HG02610 (cell line): Measurements from ENCODE around the gene IFNL1.
"Not testable (repeated sequence)": the region's sequence is repeated elsewhere in the genome, so short reads cannot be mapped to it uniquely, and the experiment has no call there.

ENCODE experiments used
- ATAC-seq: cut with Tn5 transposase; IDR thresholded peaks from one replicate; pipeline ENCODE4 v1.9.1; 2021; ENCODE audit warnings: mild to moderate bottlenecking, moderate library complexity; ENCODE audit not compliant: unreplicated experiment

Gene IFNL1

DNA sequence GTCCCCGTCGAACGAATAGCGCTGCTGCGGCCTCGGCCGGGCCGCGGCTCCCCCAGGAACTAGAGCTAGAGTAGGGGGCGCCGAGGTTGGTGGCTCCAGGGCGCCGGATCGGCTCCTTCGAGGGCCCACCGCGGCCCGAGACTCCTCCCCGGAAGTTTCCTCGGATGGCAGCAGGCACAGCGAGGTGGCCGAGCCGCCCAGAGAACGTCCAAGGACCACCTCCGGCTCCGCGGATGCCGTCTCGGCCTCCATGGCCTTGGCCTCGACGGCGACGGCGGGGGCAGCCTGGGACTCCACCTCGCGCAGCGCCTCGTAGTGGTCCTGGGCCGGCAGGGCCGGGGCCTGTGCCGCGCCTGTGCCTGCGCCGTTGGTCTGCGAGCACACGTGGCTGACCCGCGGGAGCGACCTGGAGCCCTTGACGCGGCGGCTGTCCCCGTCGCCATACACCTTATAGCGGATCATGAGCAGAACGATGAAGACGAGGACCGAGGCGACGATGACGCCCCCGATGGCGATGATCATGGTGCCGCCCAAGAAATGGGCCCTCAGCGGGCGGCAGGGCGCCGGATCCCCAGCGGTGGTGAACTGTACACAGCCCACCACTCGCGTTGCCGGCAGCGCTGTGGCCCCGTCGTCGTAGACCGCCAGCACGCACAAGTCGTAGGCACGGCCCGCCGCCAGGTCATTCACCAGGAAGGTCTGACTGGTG lies 11.8 kb downstream of the IFNL1 start:
- ATAC-seq: no peak

DNA sequence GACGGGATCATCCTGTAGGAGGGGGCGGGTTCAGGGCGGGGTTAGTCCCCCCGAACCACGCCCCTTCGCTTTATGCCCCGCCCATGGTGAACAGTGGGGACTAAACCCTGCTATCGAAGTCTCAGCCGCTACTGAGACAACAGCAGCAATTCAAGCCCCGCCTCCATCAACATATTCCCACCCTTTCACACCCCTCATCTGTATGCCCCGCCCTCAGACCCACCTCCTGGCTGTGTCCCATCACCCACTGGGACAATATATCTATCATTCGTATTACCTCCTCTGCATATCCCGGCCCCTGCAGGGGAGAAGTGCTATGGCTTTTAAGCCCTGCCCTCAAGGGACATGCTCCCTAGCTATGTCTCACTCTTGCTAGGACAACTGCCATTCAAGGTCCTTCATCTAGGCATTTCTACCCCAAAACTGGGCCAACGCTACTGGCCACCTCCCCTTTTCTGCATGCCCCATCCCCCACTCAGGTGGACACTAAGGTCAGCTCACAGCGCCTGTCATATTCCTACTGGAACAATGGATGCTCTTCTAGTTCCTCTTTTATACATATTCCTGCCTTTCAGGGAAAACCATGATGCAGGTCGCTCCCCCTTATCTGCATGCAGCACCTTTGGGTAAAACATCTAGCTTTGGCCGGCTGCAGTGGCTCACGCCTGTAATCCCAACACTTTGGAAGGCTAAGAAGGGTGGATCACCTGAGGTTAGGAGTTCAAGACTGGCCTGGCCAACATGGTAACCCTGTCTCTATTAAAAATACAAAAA lies 12.5 kb downstream of the IFNL1 start:
- no peak for ATAC-seq

DNA sequence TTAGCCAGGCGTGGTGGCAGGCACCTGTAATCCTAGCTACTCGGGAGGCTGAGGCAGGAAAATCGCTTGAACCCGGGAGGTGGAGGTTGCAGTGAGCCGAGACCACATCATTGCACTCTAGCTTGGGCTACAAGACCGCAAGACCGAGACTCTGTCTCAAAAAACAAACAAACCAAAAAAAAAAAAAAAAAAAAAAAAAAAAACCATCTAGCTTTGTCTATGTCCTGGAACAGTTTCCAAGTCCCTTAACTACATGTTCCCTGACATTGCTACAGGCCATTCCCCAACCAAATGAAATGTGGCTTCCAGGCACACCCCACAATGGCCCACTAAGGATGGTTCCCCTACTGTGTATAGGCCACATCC lies 13.1 kb downstream of the IFNL1 start:
- ATAC-seq: not testable (repeated sequence)

DNA sequence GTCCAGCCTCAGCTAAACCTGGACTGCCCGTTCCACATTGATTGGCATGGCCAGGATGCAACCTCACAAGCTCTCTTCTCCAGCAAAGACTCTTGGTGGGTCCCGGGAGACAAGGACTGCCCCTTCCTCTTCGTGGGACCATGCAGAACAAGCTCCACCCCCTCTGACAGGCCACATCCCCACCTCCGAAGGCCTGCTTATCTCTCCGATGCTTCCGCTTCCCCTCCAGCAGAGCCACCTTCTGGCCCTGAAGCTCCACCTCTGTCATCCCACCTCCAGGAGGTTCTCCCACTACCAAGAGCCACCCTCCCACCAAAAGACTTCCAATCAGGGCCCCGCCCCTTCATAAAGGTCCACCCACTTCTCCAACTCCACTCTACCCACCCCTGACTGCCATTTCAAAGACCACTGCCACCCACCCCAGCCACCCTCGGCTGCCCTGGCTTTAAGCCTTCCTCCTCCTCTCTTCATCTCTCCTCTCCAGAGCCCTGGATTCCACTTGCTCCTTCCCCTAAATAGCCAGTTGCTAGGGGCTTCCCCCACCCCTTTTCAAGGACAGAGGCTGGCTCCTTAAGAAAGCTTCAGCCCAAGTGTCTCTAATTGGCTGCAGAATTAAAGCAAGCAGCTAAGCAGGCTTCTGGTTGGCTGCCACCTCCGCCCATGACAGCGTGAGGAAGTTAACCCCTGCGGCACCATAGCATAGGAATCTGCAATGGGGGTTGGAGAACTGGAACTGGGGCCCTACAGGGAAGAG lies 14.5 kb downstream of the IFNL1 start:
- no peak for ATAC-seq

DNA sequence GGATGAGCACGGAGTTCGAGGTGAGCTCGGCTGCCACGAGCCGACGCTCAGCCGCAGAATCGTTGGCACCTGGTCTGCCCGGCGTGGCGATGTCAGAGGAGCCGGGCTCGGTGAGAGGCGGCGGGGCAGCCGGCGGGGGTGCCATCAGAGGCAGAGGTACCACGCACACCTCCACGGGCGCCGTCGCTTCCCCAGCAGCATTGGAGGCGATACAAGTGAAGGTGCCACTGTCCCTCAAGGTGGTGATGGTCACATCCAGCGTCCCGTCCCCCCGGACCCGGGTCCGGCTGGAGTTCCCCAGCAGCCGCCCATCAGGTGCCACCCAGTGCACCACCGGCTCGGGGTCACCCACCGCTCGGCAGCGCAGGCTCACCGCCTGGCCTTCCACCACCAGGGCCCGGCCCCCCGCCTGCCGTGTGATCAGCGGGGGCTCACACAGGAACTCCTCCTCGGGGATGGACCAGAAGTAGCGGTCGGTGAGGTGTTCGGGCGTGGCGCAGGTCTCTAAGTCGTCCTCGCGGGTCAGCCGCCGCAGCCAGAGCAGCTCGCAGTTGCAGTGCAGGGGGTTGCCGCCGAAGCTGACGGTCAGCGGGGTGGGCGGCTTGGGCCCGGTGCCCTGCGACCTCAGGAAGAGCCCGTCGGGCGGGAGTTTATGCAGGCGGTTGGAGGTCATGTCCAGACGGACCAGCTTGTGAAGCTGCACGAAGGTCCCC lies 18.0 kb downstream of the IFNL1 start:
- no peak for ATAC-seq

DNA sequence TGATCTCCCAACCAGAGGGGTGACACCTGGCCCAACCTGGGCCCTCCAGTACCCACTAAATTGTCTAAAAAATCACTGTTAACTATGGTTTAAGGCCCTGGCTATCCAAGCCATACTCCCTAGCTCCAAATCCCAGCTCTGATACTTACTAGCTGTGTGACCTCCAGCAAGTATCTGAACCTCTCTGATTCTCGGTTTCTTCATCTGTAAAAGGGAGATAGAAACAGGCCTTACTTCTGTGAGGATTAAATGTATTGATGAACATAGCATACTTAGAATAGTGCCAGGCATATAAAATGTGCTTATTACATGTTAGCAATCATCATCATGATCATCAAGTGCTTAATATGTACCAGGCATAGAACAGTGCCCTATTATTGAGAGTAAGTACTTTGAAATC lies 19.7 kb downstream of the IFNL1 start:
- no peak for ATAC-seq

DNA sequence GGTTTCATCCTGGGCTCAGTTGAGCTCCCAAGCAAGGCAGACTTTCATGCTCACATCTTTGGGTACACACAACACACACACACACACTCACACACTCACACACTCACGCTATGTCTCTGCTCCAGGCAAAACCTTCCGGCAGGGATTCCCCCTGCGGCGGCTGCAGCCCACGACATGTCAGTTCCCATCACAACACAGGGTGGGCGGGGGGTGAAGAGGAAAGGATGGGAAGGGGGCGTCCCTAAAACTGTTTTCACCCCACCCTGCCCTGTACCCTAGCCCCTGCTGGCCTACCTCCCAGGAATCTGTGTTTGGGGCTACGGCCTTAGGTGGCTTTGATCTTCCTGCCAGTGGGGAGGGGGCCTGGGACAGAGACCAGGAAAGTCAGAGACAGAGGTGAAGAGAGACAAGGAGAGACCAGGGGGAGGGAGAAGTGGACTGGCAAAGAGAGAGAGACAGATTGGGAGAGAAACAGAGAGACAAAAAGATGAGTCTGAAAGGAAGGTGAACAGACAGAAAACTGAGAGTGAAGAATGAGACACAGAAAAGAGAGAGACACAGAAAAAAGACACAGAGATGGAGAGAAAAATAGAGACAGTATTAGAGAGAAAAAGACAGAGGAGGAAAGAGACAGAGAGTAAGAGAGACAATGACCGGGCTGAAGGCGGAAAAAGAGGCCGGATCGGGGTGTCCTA lies 20.6 kb downstream of the IFNL1 start:
- ATAC-seq: no peak

DNA sequence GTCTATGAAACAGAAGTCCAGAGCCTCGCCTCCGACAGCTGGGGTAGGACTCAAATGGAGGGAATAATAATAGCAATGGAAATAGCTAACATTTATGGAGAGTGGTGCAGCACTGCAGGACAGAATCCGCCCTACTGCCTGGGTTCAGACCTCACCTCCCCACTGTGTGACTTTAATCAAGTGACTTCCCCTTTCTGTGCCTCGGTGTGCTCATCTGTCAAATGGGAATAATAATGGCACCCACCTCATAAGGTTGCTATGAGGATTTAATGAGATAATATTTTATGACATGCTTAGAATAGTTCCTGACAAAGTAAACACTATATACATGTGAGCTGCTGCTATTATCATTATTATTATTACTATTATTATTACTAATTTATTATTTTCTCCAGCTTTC lies 21.3 kb downstream of the IFNL1 start:
- ATAC-seq: no peak

DNA sequence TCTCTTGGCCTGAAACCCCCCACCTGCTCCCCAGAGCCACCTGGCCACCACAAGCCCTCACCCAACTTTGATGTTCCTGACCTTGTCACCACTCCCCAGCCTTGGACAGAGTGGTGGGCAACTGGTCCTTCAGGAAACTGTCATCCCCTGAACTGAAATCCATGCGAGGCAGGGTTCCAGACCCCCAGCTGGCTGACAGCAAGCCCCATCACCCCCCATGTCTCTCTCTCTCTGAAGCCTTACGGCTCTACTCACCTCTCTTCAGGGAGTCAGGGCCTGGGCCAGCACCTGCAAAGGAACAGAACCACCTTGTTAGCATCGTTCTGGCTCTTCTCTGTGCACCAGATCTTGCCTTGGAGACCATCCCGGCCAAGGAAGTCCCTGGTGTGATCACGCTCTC lies 21.9 kb downstream of the IFNL1 start:
- ATAC-seq: no peak

DNA sequence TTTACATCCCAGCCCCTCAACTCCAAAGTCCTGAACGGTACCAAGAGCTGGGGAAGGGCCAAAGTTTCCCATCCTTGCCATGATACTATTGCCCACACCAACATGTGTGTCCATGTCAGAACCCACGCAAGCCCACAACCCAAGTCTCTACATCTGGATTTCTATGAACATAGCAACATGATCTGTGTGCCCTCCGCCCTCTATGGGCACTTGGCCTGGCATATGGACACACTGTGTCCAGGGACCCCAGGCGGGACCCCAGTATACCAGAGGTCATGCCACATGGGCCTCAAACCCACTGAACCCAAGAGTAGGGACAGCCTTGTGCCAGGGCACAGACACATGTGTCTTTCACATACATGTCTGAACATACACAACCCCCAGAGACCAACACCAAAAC lies 22.5 kb downstream of the IFNL1 start:
- ATAC-seq: no peak

DNA sequence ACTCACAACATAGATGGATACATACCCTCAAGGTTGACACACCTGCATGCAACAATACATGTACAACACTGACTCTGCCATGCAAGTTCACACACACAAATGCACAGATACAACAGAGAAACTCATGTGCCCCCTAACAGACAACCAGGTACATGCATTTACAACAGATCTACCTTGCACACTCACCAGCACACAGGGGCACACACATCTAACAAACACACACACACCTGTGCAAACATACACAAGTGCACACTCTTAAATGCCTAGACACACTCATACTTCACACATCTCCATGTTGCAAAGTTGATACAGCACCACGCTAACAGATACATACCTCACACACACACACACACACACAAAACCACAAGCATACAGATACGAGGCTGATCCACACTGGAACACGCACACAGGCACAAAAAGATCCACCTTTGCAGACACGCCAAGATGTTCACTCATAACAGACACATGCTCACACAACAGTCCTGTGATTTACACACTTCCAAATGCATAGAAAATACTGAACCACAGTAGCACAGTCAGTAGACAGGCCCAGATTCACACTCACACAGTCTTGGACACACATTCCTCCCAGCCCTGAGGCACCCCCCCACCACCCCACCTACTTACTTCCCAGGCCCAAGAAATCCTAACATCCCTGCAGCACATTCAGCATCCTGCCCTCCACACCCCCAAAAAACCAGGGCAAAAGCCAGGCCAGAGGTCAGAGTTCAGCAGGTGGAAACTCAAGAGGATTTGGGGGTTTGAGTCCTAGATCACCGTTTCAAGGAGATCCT lies 23.1 kb downstream of the IFNL1 start:
- ATAC-seq: no peak

DNA sequence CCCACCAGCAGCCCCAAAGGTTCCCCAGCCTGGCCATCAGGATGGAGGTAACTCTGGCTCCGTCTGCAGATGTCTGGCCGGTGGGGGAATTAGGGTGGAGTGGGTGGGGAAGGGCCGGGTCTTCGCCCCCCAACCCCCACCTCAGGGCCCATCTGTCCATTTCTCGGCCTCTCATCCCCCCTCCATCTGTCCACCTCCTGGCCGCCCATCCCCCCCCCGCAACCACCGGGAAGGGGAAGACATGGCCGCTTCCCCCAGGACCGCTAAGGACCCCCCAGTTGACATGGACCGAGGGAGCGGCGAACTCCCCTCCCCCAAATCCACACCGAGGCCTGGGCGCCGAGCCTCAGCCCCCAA lies 23.7 kb downstream of the IFNL1 start:
- no peak for ATAC-seq

DNA sequence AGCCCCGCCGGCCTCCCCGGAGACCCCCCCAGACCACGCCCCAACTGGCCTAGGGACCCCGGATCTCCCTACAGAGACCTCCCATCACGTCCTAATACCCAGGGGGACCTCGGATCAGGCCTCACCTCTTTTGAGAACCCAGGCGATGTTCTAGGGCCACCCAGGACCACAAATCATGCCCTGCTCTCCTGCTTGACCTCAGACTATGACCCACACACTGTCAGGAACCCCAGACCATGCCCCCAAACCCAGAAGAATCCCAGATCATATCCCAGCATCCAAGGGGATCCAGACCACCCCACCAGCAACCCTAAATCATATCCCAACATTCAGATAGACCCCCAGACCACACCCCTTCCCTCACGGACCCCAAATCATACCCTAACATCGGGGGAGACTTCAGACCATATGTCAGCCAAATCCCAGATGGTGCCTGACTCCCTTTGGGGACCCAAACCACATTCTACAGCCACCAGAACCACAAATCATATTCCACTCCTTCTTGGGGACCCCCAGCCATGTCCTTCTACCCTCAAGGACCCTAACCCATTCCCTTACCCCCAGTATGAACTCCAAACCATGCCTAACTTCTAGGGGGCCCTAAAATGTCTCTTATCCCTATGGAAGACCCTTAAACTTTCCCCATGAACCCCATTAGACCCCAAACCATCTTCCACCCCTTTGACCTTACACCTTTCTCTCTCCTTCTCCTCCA lies 25.1 kb downstream of the IFNL1 start:
- ATAC-seq: no peak

DNA sequence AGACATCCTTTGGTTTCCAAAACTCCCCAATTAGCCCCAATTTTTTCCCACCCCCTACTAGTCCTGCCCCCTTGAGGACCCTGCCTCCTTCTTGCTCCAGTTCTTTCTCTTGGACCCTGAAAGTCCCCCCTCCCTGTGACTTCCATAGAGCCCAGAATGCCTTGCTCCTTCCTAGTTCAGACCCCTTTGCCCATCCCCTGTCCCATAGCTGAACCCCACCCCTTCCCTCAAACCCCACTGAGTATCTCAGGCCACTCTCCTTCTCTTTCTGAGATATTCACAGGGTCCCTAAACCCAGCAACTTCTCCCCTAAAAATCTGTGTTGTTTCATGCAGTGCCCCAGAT lies 25.6 kb downstream of the IFNL1 start:
- no peak for ATAC-seq

DNA sequence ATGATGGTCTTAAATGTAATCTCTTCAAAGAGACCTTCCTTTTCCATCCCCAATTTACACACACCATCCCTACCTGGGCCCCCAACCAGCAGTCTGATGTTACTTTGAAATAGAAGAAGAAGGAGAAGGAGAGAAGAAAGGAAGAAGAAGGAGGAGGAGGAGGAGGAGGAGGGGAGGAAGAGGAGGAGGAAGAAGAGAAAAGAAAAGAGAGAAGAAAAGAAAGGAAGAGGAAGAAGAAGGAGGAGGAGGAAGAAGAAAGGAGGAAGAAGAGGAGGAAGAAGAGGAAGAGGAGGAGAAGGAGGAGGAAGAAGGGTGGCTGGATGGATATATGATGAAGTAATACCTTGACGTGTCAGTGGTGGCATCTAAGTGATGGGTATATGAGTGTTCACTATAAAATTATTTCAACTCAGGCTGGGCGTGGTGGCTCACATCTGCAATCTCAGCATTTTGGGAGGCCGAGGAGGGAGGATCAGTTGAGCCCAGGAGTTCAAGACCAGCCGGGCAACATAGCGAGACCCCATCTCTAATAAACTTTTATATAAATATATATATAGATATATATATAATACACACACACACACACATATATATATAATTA lies 28.1 kb downstream of the IFNL1 start:
- no peak for ATAC-seq

DNA sequence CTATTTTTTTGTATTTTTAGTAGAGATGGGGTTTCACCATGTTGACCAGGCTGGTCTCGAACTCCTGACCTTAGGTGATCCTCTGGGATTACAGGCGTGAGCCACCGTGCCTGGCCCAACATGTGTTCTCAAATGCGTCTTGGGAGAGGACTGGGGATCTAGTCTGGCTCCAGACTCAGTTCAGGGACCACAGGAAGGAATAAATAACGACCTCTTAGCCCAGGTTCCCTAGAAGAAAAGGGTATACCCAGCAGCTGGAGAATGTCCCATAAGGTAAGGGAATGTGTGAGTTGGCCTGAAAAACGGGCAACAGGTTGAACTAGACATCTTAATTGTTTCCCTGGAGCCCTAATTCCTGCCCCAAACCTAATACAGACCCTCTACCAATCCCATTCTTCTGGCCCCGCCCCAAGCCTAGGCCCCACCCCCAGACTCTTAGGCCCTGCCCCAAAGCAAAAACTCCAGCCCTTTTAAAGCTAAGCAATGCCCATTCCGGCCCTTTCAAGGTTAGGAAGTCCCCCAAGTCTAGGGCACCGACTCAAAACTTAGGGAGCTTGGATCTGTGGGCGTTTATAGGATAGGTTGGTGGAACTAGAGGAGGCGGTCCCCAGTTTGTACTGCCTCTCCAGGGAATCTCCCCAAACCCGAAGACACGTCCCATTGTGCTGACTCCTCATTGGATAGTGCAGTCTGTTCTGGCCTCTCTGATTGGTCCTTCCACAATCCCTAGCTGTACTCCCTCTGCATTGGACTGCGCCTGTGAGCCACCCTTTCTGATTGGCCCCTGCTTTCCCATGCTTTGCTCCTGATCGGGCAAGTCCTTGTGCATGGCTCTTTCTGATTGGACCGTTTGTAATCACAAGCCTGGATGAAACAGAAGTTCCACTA lies 29.8 kb downstream of the IFNL1 start:
- no peak for ATAC-seq

DNA sequence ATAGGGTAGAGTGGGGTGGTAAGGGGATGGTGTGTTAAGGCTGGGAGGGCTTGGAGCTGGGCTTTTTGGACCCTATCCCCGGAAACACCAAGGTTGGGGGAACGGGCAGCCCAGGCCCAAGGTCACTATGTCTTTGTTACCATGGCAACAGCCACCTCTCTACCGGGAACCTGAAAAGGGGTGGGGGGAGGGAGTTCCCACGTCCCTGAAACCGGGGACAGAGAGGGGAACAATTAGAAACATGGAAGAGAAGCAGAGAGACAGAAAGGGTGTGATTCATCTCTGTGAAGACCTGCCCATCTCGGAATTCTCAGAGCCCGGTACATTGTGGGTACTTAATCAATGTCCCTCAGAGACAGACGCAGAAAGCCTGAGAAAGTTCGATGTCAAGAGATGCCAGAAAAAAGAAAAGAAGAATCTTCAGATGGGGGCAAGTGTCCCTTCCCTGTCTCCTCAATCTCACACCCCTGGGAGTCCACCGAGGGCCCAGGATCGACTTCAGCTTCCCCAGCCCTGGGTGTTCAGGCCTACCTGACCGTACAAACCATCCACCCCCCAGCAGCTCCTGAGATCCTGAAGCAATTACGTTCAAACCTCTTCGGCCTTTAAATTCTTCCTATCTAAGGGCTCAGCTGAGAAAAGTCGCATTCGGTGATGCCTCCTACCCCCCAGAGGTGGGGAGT lies 31.3 kb downstream of the IFNL1 start:
- ATAC-seq: no peak
